K562 (cell line): ENCODE results near the gene MDH2. TPM values are rescaled to one million over a fixed set of nuclear protein-coding genes. Genes with fewer than 3 reads are reported as not detected.

Source experiments
- ATAC-seq: fragments of 200-7000 bp; cut with Tn5 transposase; 3 replicates; pipeline ENCODE4 v1.9.1; 2020; ENCODE audit warnings: moderate library complexity
- BruUV-seq: library from RNA; stranded (reverse); fragments of 400-500 nt; replicated peaks from 2 replicates; lab custom pipeline; 2021; lab: Mats Ljungman, UMichigan
- CTCF ChIA-PET: fragments of 300-600 bp; formaldehyde crosslinking; extraction: SDS; loops from one replicate; lab custom pipeline; 2021; ENCODE audit warnings: low intra/inter-chr PET ratio; lab: Yijun Ruan, JAX
- POLR2A ChIA-PET: fragments of 300-600, 350-650 bp; sonication (Branson Sonifier 250); formaldehyde crosslinking; extraction: SDS; loops from one replicate; lab custom pipeline; 2021; ENCODE audit warnings: antibody characterized with exemption, inconsistent platforms; lab: Yijun Ruan, JAX
- DNase-seq, 4 experiments: peaks; one replicate each; pipeline versions ENCODE4 v3.0.0 to v3.0.0-alpha.2; 2011 to 2018; ENCODE audit warnings: low spot score in 3 of 4, mixed read lengths in 3 of 4; ENCODE audit errors: extremely low read depth in 1 of 4
- FAIRE-seq: peaks from 2 replicates; lab custom pipeline; 2011; peaks lifted over from hg19 to GRCh38; lab: Jason Lieb, UNC
- H2AFZ ChIP-seq: 2 replicates; pipeline ENCODE4 v1.6.0; 2011; ENCODE audit warnings: low read depth, low read length, control low read depth, inconsistent platforms
- H3K27ac ChIP-seq: fragments of 200-600 bp; 3 replicates; pipeline ENCODE4 v1.8.0; 2011; ENCODE audit warnings: low read depth, mild to moderate bottlenecking, control low read depth, inconsistent platforms, low read length, moderate library complexity, mixed read lengths; ENCODE audit errors: extremely low read depth
- H3K27me3 ChIP-seq, 2 experiments: fragments of 300-600 bp in 1 of 2; 2 replicates in 1 of 2; 3 replicates in 1 of 2; pipeline versions ENCODE4 v1.6.0 to v1.8.0; 2011; ENCODE audit warnings: inconsistent platforms in 2 of 2, low read length in 2 of 2, mild to moderate bottlenecking in 1 of 2, mixed read lengths in 1 of 2, moderate library complexity in 1 of 2; ENCODE audit not compliant: control insufficient read depth in 2 of 2, insufficient read depth in 2 of 2
- H3K36me3 ChIP-seq: fragments of 300-600 bp; 3 replicates; pipeline ENCODE4 v1.8.0; 2011; ENCODE audit warnings: mild to moderate bottlenecking, low read length, inconsistent platforms; ENCODE audit not compliant: control insufficient read depth, insufficient read depth
- H3K4me1 ChIP-seq, 2 experiments: fragments of 200-600 bp in 1 of 2; replicated peaks in 1 of 2; 2 replicates in 1 of 2; 3 replicates in 1 of 2; pipeline versions ENCODE4 v1.5.1 to v1.8.0; 2011; ENCODE audit warnings: inconsistent platforms in 2 of 2, low read length in 2 of 2, mild to moderate bottlenecking in 1 of 2, mixed read lengths in 1 of 2, moderate library complexity in 1 of 2; ENCODE audit not compliant: control insufficient read depth in 2 of 2, insufficient read depth in 2 of 2
- H3K4me2 ChIP-seq: 2 replicates; pipeline ENCODE4 v1.6.1; 2011; ENCODE audit warnings: low read length, control low read depth, inconsistent platforms, mixed read lengths; ENCODE audit not compliant: insufficient read depth
- H3K4me3 ChIP-seq: fragments of 200-600 bp; sonication (generic), shearing (Covaris generic); 2 replicates; pipeline ENCODE4 v1.5.1; 2016; ENCODE audit warnings: control low read depth, inconsistent platforms
- H3K79me2 ChIP-seq: fragments of 200-600 bp; 3 replicates; pipeline ENCODE4 v1.8.0; 2011; ENCODE audit warnings: low read length, inconsistent platforms; ENCODE audit not compliant: control insufficient read depth, insufficient read depth
- H3K9ac ChIP-seq, 2 experiments: 2 replicates each; pipeline versions ENCODE4 v1.6.0 to v1.6.1; 2011; ENCODE audit warnings: low read depth in 2 of 2, low read length in 2 of 2, control low read depth in 1 of 2, inconsistent platforms in 1 of 2, mild to moderate bottlenecking in 1 of 2, mixed read lengths in 1 of 2; ENCODE audit not compliant: insufficient read depth in 1 of 2
- H3K9me1 ChIP-seq: one replicate; pipeline ENCODE4 v1.6.0; 2011; ENCODE audit warnings: inconsistent platforms, mild to moderate bottlenecking, low read length, moderate library complexity; ENCODE audit not compliant: control insufficient read depth, insufficient read depth
- H3K9me3 ChIP-seq: replicated peaks from 2 replicates; pipeline ENCODE4 v1.5.1; 2011; ENCODE audit warnings: low read depth, low read length, inconsistent platforms; ENCODE audit not compliant: control insufficient read depth, insufficient read depth
- H4K20me1 ChIP-seq: replicated peaks from 2 replicates; pipeline ENCODE4 v1.6.1; 2011; ENCODE audit warnings: low read length, inconsistent platforms, mixed read lengths; ENCODE audit not compliant: control insufficient read depth, insufficient read depth
- CCNT2 ChIP-seq: IDR thresholded peaks from 2 replicates; pipeline ENCODE4 v1.6.1; 2011; ENCODE audit warnings: borderline replicate concordance, low read depth, mild to moderate bottlenecking, moderate library complexity, mixed read lengths, low read length; ENCODE audit not compliant: insufficient read length; ENCODE audit errors: extremely low read depth
- CTCFL ChIP-seq: IDR thresholded peaks from 2 replicates; pipeline ENCODE4 v1.6.1; 2011; ENCODE audit warnings: borderline replicate concordance, low read depth, mild to moderate bottlenecking, moderate library complexity, low read length; ENCODE audit not compliant: insufficient read depth, poor library complexity, severe bottlenecking
- ILF3 ChIP-seq: fragments of 450-650 bp; IDR thresholded peaks from 2 replicates; pipeline ENCODE4 v1.6.1; 2018; ENCODE audit warnings: antibody characterized with exemption, mild to moderate bottlenecking, moderate library complexity, borderline replicate concordance
- MBD1 ChIP-seq: fragments of 250-450 bp; sonication (Bioruptor Pico); IDR thresholded peaks from 2 replicates; pipeline ENCODE4 v1.8.0; 2022; ENCODE audit warnings: inconsistent platforms
- MIER1 ChIP-seq: fragments of 450-650 bp; IDR thresholded peaks from 2 replicates; pipeline ENCODE4 v1.6.1; 2016; ENCODE audit warnings: antibody characterized with exemption, mild to moderate bottlenecking, low read depth
- ZNF609 ChIP-seq: sonication (generic); formaldehyde crosslinking; IDR thresholded peaks from 2 replicates; pipeline ENCODE4 v1.8.1; 2023; ENCODE audit warnings: missing genetic modification reagents, mild to moderate bottlenecking, borderline replicate concordance
- WGBS: fragments of 100-300 bp; shearing (Covaris generic); methylation state at CpG from one replicate; pipeline ENCODE4 v1.1.6; 2016; ENCODE audit warnings: low coverage, mixed read lengths; ENCODE audit not compliant: insufficient coverage; ENCODE audit errors: missing lambda C conversion rate; 5-methylcytosine and 5-hydroxymethylcytosine counted together
- in situ Hi-C: fragments of 300-500 bp; cut with MboI; formaldehyde crosslinking; loops from 4 replicates; pipeline ENCODE4 v1.15.0; 2018; ENCODE audit warnings: inconsistent platforms, mixed read lengths
- intact Hi-C: fragments of 100-400 bp; cut with micrococcal nuclease; formaldehyde crosslinking; loops from 2 replicates; pipeline ENCODE4 v1.14.2; 2022
- polyA plus RNA-seq, 8 experiments: library from polyadenylated mRNA; depleted of rRNA in 4 of 8; stranded (reverse) in 5 of 8; unstranded in 3 of 8; fragments of >200 nt; fragmentation: Nextera tagmentation in 2 of 8; fragmentation: Illumina TruSeq in 1 of 8; extraction: Ambion mirVana in 2 of 8; extraction: Trizol in 1 of 8; gene quantifications; 2 replicates each; pipeline versions ENCODE4 v1.2.1 to v1.2.3, GENCODE V29; 2011 to 2014; ENCODE audit warnings: inconsistent platforms in 1 of 8, missing spikeins in 1 of 8
- total RNA-seq, 7 experiments: library from RNA; depleted of rRNA in 6 of 7; stranded (reverse); fragments of >200 nt in 6 of 7; fragmentation: Illumina TruSeq in 2 of 7; extraction: Trizol in 2 of 7; gene quantifications; 2 replicates each; pipeline versions ENCODE4 v1.2.1 to v1.2.3, GENCODE V29; 2011 to 2021; ENCODE audit warnings: low replicate concordance in 1 of 7

The MDH2 gene
- total and polyA plus RNA-seq, 9 of the 15 experiments (the other 6 are each of a cell fraction or from before 2014, with no cell fraction given) = 106 to 701 (median 242) TPM

GRCh38 chr7:76016191-76016947 lies 31.5 kb upstream of the MDH2 start:
- ATAC-seq = no peak
- no peak for TF ChIP-seq ZNF609
- TF ChIP-seq MBD1 (CRISPR knock-in tag) = peak; percentile 74; the same call in 1 of the 2 replicates
- TF ChIP-seq ILF3 = no peak
- TF ChIP-seq CTCFL = no peak
- TF ChIP-seq MIER1 = no peak
- no peak for TF ChIP-seq CCNT2

More at GRCh38 chr7:76016191-76016947, 31.5 kb upstream of the MDH2 start:
- Histone ChIP-seq H4K20me1 (no peaks in the 10 kb centered on the region), H3K9me1 (no peaks in the 10 kb centered on the region), H3K36me3 (peaks cover 29% of the 10 kb centered on the region), H3K4me1 (no peaks in the 10 kb centered on the region), H3K4me2 (no peak overlapping the region), H3K27me3 (no peaks in the 10 kb centered on the region), H2AFZ (no peak overlapping the region), H3K4me3 (no peak overlapping the region), H3K79me2 (no peaks in the 10 kb centered on the region), H3K9me3 (no peaks in the 10 kb centered on the region), H3K9ac (no peak overlapping the region), H3K27ac (no peak overlapping the region)
- DNase-seq (no peak), FAIRE-seq (no peak)
- CTCF ChIA-PET = no interaction called here
- WGBS = 85% methylated on average over 13 of the region's 13 CpGs
- intact Hi-C loops = no loop called here
- in situ Hi-C loops = loop anchor here (25.0 kb wide), 1 partner anchor 579 kb away; no protein-coding TSS in a partner anchor
- BruUV-seq = no TSS peak
- POLR2A ChIA-PET = interaction anchor here (1.0 kb wide), 1 partner anchor 144 kb away, joined by 3 read pairs; no protein-coding TSS in a partner anchor
